Measurements from ENCODE around the gene ADGRG4. TPM values are rescaled to one million over a fixed set of nuclear protein-coding genes. Genes with fewer than 3 reads are reported as not detected.

Gene ADGRG4
- total and polyA plus RNA-seq, 2 donors from 2014 or later, result 0.13 TPM; not detected in 1

DNA sequence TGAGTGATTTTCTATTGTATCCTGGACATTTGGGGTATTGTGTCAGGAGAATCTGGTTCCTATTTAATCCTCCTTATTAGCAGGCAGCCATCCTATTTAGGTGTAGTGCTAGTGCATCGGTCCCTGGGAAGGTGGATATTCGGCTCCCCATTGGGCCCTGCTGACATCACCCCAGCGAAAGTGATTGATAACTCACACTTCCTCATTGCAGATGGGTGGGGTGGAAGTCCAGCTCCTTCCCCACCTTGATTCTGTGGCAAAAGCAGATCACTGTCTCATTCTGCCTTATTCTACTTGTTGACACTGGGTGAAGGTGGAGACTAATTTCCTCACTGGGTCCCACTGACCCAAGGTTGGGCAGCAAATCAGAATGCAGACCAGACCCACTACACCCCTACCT is 163.8 kb downstream of the ADGRG4 start:
- TF ChIP-seq, protein P1, sequence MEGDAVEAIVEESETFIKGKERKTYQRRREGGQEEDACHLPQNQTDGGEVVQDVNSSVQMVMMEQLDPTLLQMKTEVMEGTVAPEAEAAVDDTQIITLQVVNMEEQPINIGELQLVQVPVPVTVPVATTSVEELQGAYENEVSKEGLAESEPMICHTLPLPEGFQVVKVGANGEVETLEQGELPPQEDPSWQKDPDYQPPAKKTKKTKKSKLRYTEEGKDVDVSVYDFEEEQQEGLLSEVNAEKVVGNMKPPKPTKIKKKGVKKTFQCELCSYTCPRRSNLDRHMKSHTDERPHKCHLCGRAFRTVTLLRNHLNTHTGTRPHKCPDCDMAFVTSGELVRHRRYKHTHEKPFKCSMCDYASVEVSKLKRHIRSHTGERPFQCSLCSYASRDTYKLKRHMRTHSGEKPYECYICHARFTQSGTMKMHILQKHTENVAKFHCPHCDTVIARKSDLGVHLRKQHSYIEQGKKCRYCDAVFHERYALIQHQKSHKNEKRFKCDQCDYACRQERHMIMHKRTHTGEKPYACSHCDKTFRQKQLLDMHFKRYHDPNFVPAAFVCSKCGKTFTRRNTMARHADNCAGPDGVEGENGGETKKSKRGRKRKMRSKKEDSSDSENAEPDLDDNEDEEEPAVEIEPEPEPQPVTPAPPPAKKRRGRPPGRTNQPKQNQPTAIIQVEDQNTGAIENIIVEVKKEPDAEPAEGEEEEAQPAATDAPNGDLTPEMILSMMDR (IDR thresholded peaks at IDR 0.05; ENCODE audit: borderline replicate concordance, extremely low read depth, insufficient read depth), result no peak
- H3K27me3 ChIP-seq (ENCODE audit: control insufficient read depth, insufficient read depth, low read length), result no peaks in the 10 kb centered on the region
- no peaks in the 10 kb centered on the region for H3K36me3 ChIP-seq (ENCODE audit: control insufficient read depth in 2 of 3, insufficient read depth in 3 of 3, low read length in 3 of 3)
- no peaks in the 10 kb centered on the region for H3K4me1 ChIP-seq (ENCODE audit: control insufficient read depth in 2 of 3, insufficient read depth in 2 of 3, low read depth in 1 of 3, low read length in 3 of 3)
- no peak overlapping the region for H3K4me3 ChIP-seq (ENCODE audit: low read length in 3 of 3)
- H3K27ac ChIP-seq (ENCODE audit: low read depth in 2 of 2, low read length in 2 of 2), result no peak overlapping the region
- no peaks in the 10 kb centered on the region for H3K9me3 ChIP-seq (ENCODE audit: control insufficient read depth in 2 of 3, insufficient read depth in 1 of 3, low read length in 3 of 3)
- no peak for DNase-seq
- no peak overlapping the region for H3K9ac ChIP-seq (ENCODE audit: low read length in 3 of 3)
- intact Hi-C loops (cut with DNase I), result no loop called here
- FAIRE-seq, result no peak

Other genes starting within 250 kb of the ADGRG4 start
- gene FHL1, start 153.4 kb upstream of the ADGRG4 start, total RNA-seq, result 168 TPM
- 44.0 TPM for gene FHL1, start 153.4 kb upstream of the ADGRG4 start, polyA plus RNA-seq (ENCODE audit: insufficient read depth, low read depth, low replicate concordance)
- gene MAP7D3, start 49.6 kb upstream of the ADGRG4 start, total RNA-seq, result 13.9 TPM
- gene MAP7D3, start 49.6 kb upstream of the ADGRG4 start, polyA plus RNA-seq (ENCODE audit: insufficient read depth, low read depth, low replicate concordance), result 5.7 TPM
- not detected for gene BRS3, start 187.0 kb downstream of the ADGRG4 start, total RNA-seq
- gene BRS3, start 187.0 kb downstream of the ADGRG4 start, polyA plus RNA-seq (ENCODE audit: insufficient read depth, low read depth, low replicate concordance), result not detected
- 36.8 TPM for gene HTATSF1, start 196.6 kb downstream of the ADGRG4 start, total RNA-seq
- 44.0 TPM for gene HTATSF1, start 196.6 kb downstream of the ADGRG4 start, polyA plus RNA-seq (ENCODE audit: insufficient read depth, low read depth, low replicate concordance)
- gene VGLL1, start 231.3 kb downstream of the ADGRG4 start, total RNA-seq, result 2.2 TPM
- gene VGLL1, start 231.3 kb downstream of the ADGRG4 start, polyA plus RNA-seq (ENCODE audit: insufficient read depth, low read depth, low replicate concordance), result 5.5 TPM

Data from kidney (tissue), 14 donors.